Measurements from ENCODE around the gene LRP8. TPM values are rescaled to one million over a fixed set of nuclear protein-coding genes. Genes with fewer than 3 reads are reported as not detected.

The LRP8 gene
- total RNA-seq, 1 donor from 2014 or later, result 7.1 TPM

GRCh38 chr1:53373246-53373645 lies 45.4 kb upstream of the LRP8 start:
- DNase-seq (ENCODE audit: low spot score), result peak; percentile 41
- H3K27ac Mint-ChIP-seq (ENCODE audit: unreplicated experiment), result no peak overlapping the region
- H3K4me3 Mint-ChIP-seq (ENCODE audit: unreplicated experiment), result no peak overlapping the region
- H3K9me3 Mint-ChIP-seq (ENCODE audit: low read depth), result no peaks in the 10 kb centered on the region
- H3K4me1 Mint-ChIP-seq (ENCODE audit: low read depth), result peaks cover 3% of the 10 kb centered on the region
- H3K36me3 Mint-ChIP-seq (ENCODE audit: low read depth), result no peaks in the 10 kb centered on the region
- TF ChIP-seq, protein P1, sequence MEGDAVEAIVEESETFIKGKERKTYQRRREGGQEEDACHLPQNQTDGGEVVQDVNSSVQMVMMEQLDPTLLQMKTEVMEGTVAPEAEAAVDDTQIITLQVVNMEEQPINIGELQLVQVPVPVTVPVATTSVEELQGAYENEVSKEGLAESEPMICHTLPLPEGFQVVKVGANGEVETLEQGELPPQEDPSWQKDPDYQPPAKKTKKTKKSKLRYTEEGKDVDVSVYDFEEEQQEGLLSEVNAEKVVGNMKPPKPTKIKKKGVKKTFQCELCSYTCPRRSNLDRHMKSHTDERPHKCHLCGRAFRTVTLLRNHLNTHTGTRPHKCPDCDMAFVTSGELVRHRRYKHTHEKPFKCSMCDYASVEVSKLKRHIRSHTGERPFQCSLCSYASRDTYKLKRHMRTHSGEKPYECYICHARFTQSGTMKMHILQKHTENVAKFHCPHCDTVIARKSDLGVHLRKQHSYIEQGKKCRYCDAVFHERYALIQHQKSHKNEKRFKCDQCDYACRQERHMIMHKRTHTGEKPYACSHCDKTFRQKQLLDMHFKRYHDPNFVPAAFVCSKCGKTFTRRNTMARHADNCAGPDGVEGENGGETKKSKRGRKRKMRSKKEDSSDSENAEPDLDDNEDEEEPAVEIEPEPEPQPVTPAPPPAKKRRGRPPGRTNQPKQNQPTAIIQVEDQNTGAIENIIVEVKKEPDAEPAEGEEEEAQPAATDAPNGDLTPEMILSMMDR (IDR thresholded peaks at IDR 0.05), result no peak
- peaks cover 3% of the 10 kb centered on the region for H3K27me3 Mint-ChIP-seq (ENCODE audit: low read depth)

- peak; percentile 64 for DNase-seq (ENCODE audit: low spot score)
- peaks cover 3% of the 10 kb centered on the region for H3K4me1 Mint-ChIP-seq (ENCODE audit: low read depth)
- no peak overlapping the region for H3K27ac Mint-ChIP-seq (ENCODE audit: unreplicated experiment)
- peaks cover 6% of the 10 kb centered on the region for H3K27me3 Mint-ChIP-seq (ENCODE audit: low read depth)
- H3K36me3 Mint-ChIP-seq (ENCODE audit: low read depth), result no peaks in the 10 kb centered on the region
- TF ChIP-seq, protein P1 (IDR thresholded peaks at IDR 0.05), result no peak
- no peaks in the 10 kb centered on the region for H3K9me3 Mint-ChIP-seq (ENCODE audit: low read depth)
- H3K4me3 Mint-ChIP-seq (ENCODE audit: unreplicated experiment), result no peak overlapping the region
Observed at GRCh38 chr1:53372501-53372951, 44.7 kb upstream of the LRP8 start.

DNA sequence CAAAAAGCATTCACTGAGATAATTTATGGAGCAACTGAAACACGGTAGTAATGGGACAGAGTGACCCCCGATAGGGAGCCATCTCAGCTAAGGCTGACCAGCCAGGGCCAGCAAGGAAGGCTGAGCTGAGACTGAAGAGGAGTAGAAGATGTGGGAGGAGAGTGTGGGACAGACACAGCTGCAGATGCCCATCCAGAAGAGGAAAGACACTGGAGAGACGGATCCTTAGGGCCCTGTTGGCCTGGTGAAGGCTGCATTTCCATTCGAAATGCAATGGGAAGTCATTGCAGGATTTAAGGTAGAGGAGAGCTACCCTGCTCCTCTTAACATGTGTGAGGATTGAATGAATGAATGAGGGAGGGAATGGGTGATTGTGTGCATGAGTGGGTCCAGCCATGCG lies 44.0 kb upstream of the LRP8 start:
- H3K4me1 Mint-ChIP-seq (ENCODE audit: low read depth), result peaks cover 3% of the 10 kb centered on the region
- DNase-seq (ENCODE audit: low spot score), result peak; percentile 27
- no peaks in the 10 kb centered on the region for H3K9me3 Mint-ChIP-seq (ENCODE audit: low read depth)
- no peak overlapping the region for H3K4me3 Mint-ChIP-seq (ENCODE audit: unreplicated experiment)
- no peak overlapping the region for H3K27ac Mint-ChIP-seq (ENCODE audit: unreplicated experiment)
- TF ChIP-seq, protein P1 (IDR thresholded peaks at IDR 0.05), result no peak
- no peaks in the 10 kb centered on the region for H3K36me3 Mint-ChIP-seq (ENCODE audit: low read depth)
- peaks cover 6% of the 10 kb centered on the region for H3K27me3 Mint-ChIP-seq (ENCODE audit: low read depth)

DNA sequence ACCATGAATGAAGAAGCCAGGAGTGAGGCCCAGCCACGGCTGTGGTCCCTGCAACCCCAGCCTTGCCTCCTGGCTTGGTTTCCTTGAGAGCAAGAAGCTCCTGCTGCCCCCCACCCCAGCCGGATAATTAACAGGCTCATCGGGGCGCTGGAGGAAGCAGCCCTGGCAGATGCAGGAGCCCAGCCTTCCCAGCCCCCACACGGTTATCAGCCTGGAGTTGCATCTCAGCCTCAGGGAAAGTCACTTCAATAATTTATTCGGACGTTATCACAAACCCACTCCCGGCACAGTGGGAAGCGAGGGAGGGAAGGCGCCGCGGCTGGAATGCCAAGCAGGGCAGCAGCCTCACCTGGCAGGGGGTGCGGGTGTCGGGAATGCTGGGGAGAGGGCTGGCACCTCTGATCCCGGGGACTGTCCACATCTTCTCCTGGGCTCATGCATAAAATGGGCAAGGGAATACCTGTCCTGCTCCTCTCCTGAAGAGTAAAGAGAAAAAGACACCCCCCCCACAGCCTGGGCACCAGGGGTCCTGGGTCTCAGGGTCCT lies 43.3 kb upstream of the LRP8 start:
- peaks cover 6% of the 10 kb centered on the region for H3K27me3 Mint-ChIP-seq (ENCODE audit: low read depth)
- peak; percentile 67 for DNase-seq (ENCODE audit: low spot score)
- no peaks in the 10 kb centered on the region for H3K9me3 Mint-ChIP-seq (ENCODE audit: low read depth)

DNA sequence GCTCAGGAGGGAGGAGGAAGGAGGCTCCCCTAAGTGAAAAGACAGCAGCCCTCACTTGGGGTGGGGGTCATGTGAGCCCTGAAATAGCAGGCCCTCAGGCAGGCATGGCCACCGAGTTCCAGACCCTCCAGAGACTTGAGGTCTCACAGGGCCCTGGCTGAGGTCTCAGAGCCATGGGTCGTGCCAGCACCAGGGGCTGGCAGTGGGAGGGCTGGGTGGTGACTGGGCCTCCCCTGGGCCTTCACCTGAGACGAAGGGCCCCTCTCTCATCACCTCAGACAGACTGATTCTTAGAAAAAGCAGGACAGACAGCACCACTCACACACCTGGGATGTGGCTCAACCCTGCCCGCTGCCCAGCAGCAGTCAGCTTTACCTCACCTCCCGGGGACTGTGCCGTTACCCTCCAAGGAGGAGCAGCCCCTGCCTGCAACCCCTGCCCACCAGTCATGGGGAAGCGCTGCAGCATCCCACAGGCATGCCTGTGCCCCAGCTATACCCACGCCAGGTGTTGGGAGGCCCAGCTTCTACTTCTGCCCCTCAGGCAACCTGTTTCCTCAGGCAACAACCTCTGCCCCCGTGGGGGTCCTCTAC lies 42.6 kb upstream of the LRP8 start:
- no peaks in the 10 kb centered on the region for H3K4me1 Mint-ChIP-seq (ENCODE audit: low read depth)
- H3K36me3 Mint-ChIP-seq (ENCODE audit: low read depth), result no peaks in the 10 kb centered on the region
- DNase-seq (ENCODE audit: low spot score), result peak; percentile 93
- peaks cover 6% of the 10 kb centered on the region for H3K27me3 Mint-ChIP-seq (ENCODE audit: low read depth)
- no peak overlapping the region for H3K27ac Mint-ChIP-seq (ENCODE audit: unreplicated experiment)
- TF ChIP-seq, protein P1 (IDR thresholded peaks at IDR 0.05), result no peak
- H3K9me3 Mint-ChIP-seq (ENCODE audit: low read depth), result no peaks in the 10 kb centered on the region
- H3K4me3 Mint-ChIP-seq (ENCODE audit: unreplicated experiment), result no peak overlapping the region

More for the DNA sequence above, 43.3 kb upstream of the LRP8 start:
- Mint-ChIP-seq H3K27ac (ENCODE audit: unreplicated experiment) (no peak overlapping the region), H3K4me3 (ENCODE audit: unreplicated experiment) (no peak overlapping the region), H3K4me1 (ENCODE audit: low read depth) (peaks cover 3% of the 10 kb centered on the region), H3K36me3 (ENCODE audit: low read depth) (no peaks in the 10 kb centered on the region)
- TF ChIP-seq, protein P1 (IDR thresholded peaks at IDR 0.05), result no peak

All from chondrocyte (in vitro differentiated cells).